NCI-H1436 treated with DMSO at 0.1 percent for 48 hours (cell line): Measurements from ENCODE around the gene OSBPL3.

Experiments
- DNase-seq: peaks from one replicate; lab custom pipeline; 2025; lab: John Stamatoyannopoulos, UW

Gene OSBPL3

DNA sequence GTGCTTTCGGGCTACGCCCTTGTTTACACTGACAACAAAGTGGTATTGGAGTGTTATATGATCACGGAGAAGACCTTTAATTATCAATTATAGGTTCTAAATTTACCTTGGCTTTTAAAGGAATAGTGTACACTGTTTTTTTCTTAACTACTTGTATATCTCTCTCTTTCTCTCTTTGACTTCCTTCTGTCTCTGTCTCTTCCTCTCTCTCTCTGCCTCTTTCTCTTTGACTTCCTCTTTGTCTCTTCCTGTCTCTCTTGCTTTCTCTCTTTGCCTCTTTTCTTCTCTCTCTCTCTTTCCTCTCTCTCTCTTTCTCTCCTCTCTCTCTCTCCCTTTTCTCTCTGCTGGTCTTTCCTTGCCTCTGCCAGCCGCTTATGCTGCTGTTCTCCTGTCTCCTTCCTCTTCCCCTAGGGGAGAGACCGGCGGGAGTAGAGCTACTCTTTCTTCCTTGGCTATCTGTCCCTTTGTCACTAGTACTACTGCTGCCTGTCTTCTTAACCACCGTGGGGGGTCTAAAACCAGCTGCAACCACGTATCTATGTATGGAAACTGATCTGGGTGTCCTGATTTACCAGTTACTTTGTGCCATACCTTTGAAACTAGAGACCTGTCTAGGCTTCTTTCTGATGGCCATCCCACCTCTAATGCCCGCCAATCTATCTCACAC, 185.9 kb downstream of the OSBPL3 start:
- DNase-seq: no peak

GRCh38 chr7:24788961-24789576, 190.9 kb downstream of the OSBPL3 start:
- DNase-seq: no peak

- DNase-seq: no peak
Measured at GRCh38 chr7:24788075-24788474, 191.9 kb downstream of the OSBPL3 start.

GRCh38 chr7:24786941-24787340, 193.0 kb downstream of the OSBPL3 start:
- no peak for DNase-seq

GRCh38 chr7:24786306-24786705, 193.7 kb downstream of the OSBPL3 start:
- no peak for DNase-seq

- DNase-seq: no peak
Measured at GRCh38 chr7:24784277-24784676, 195.7 kb downstream of the OSBPL3 start.

DNA sequence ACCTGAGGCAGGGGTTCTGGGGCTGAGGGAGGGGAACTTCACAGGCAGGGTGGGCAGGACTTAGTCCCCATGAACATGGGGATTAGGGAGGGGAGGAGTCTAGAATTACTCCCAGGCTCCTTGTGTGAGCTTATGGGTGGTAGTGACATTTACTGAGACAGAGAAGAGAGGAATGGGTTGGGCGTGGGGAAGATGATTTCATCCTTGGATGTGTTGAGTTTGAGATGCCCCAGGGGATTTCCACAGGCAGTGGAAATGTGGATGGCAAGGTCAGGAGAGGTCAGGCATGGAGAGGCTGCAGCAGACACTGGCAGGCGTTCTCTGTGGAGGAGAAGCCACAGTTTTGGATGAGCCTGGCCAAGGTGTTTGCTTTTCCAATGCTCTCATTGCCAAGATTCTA, 196.3 kb downstream of the OSBPL3 start:
- no peak for DNase-seq

GRCh38 chr7:24781106-24781505, 198.9 kb downstream of the OSBPL3 start:
- no peak for DNase-seq

GRCh38 chr7:24779283-24779655, 200.7 kb downstream of the OSBPL3 start:
- no peak for DNase-seq

DNA sequence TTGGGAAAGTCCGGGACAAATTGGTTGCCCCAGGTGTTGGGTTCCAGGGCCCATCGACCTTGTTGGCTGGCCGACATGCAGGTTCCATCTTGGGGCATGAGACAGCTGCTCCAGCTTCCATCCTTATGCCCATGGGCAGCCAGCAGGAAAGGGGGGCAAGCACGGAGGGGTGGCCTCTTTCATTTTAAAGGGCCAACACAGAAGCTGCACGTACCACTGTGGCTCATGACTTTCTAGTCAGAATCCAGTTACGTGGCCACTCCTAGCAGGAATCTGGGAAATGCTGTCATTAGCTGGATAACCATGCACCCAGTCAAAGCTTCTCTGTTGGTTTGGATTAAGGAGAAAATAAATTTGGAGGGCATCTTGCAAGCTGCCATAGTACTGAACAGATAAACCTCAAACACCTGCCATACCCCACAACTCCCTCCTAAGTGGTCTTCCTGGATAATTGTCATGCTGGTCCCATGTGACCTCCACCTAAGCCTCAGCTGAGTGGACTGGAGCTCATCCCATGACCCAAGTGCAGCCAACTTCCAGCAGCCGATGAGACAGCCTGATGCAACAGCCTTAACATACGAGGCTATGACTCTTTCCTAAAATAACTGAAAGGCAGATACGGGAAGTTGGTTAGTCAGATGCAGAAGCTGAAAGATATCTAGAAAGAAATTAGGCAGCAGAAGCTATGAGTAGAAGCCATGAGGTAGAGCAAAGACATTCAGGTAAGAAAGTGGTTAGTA, 201.3 kb downstream of the OSBPL3 start:
- no peak for DNase-seq

- no peak for DNase-seq
Measured at GRCh38 chr7:24777806-24778205, 202.2 kb downstream of the OSBPL3 start.

- DNase-seq: no peak
Measured at GRCh38 chr7:24773646-24774045, 206.3 kb downstream of the OSBPL3 start.

DNA sequence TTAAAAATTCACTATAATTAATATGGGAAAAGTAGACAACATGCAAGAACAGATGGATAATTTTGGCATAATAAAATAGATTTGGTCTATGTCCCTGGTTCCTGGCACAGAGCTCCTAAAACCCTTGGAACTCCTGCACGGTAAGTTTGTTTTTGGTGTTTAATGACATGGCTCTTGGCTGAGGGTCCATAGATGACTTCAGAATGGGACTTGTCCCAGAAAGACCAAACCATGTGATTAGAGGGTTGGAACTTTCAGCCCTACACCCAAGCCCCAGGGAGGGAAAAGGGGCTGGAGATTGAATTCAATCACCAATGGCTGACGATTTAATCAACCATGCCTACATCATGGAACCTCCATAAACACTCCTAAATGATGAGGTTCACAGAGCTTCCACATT, 210.1 kb downstream of the OSBPL3 start:
- no peak for DNase-seq

DNA sequence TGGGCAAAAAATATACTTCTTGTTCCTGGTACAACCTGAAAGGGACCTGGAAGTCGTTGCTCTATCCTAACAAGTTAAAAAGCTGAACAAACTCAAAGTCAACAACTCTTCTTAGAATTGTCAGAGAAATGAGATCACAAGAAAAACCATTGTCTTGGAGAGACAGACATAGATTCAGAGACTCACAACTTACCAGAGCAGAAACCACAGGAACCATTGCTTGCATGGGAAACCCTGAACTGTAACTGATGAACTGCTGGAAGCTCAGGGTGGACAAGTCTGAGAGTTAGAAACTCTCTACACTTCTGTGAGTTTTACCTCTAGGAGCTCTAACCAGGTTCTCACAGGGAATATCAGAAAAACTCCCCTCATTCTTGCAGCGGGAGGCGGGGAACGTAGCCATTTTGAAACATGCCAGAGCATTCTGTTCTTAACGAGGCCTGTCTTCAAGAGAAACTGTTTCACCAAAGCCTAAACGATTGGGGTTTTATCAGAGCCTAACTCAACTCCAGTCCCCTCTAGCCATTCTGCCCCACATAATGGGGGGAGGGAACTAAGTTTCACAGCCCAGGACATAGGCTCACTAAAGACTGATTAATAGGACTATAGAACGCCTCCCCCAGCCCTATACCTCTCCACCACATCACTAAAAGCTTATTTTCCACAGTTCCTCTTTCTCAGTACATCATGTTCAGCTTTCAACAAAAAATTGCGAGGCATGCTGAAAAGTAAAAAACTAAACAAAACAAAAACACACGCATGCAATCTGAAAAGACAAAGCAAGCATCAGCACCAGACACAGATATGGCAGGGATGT, 210.8 kb downstream of the OSBPL3 start:
- no peak for DNase-seq

DNA sequence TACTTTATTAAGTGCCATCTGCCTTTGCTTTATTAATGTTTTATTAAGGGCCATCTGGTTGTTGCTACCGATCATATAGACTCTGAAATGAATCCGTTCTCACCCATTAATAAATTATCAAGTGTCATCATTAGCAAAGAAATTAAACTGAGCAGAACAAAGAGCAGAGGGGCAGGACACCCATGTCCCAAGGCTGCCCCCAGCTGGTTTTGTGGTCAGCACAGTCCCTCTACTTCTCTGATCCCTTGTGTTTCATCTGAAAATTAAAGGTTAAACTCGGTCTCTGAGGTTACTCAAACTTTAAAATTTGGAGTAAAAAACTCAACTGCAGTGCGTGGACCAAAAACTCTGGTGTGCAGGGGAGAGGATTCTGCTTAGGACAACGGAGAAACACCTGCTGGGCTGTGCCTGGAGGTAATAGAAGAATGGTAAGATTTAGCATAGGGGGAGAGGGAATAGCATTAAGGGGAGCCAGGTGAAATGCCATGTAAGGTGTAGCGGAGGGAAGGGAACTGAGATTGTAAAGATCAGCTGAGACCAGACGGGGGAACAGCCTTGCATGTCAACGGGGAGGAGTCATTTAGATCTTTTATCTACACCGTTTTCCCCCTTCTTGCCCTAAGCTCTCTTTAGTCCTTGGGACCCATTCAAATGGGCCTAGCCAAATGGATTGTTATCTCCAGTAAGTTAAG, 212.0 kb downstream of the OSBPL3 start:
- DNase-seq: no peak

DNA sequence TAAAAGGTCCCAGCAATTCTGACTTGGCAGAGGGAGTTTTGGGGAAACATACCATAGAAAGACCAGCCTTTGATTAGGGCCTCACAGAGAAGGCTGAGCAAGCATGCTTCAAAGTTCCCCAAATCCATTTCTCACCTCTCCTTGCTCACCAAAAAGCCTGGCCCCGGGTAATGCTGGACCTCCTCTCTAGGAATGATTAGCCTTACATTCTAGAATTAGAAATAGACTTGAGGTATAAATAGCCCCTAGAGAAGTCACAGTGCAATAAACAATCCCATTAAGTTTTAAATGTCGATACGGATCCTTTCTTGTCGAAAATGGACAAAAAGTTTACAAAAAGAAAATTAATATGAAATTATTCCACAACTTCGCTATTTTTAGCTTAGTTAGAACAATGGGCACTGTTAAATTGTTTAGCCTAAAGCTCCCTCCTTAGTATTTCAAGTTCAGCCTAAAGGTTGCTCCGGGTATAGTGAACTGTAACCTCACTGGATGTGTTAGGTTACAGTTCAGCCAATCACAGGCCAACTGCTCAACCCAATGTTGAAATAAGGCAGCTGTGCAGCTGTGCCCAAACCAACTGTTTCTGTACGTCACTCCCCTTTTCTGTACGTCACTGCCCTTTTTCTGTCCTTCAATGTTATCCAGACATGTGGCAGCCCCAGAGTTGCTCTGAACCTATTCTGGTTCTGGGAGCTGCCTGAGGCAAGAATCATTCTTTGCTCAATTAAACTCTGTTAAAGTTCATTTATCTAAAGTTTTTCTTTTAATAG, 214.8 kb downstream of the OSBPL3 start:
- DNase-seq: no peak

- DNase-seq: no peak
Measured at GRCh38 chr7:24764011-24764410, 216.0 kb downstream of the OSBPL3 start.

- no peak for DNase-seq
Measured at GRCh38 chr7:24763303-24763901, 216.6 kb downstream of the OSBPL3 start.

DNA sequence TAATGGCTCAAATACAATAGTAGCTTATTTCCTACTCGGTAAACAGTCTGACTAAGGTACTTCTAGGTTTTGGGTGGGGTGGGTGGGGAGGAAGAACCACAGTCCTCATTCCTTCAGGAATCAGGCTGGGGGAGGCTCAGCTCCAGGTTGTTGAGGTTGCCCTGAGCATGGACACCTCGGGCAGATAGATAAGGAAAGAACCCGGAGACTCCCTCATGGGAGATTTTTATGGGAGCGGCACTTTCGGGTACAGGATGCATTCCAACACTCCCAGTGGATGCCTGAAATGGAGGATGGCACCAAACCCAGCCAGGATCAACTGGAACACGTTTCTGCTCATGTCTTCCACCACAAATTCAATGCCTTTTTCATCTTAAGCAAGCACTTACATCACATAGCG, 217.2 kb downstream of the OSBPL3 start:
- no peak for DNase-seq

DNA sequence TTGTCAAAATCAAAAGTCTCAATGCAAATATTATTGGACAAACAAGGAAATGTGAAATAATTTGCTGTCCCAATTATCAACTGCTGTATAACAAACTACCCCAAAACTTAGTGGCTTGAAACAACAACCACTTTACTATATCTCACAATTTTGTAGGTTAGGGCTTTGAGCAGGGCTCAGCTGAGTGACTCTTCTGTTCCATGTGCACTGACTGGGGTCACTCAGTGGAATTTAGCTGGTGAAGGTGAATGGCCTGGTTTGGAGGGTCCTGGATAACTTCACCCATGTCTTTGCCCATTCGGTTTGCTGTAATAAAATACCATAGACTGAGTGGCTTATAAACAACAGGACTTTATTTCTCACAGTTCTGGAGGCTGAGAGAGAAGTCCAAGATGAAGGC, 219.0 kb downstream of the OSBPL3 start:
- DNase-seq: no peak
